WTC11 (cell line): ENCODE measurements around the gene CACNA2D4. TPM values are rescaled to one million over a fixed set of nuclear protein-coding genes. Genes with fewer than 3 reads are reported as not detected.

Experiments used
- ATAC-seq: fragments of 200-7000 bp; cut with Tn5 transposase; 2 replicates; pipeline ENCODE4 v1.10.0; 2021; ENCODE audit warnings: mild to moderate bottlenecking, moderate library complexity
- CTCF ChIA-PET: fragments of 300-600 bp; sonication (Branson Sonifier 250); formaldehyde crosslinking; loops from one replicate; lab custom pipeline; 2021; ENCODE audit warnings: antibody characterized with exemption; lab: Charles Lee
- POLR2A ChIA-PET: fragments of 350-600 bp; sonication (Branson Sonifier 250); formaldehyde crosslinking; loops from one replicate; lab custom pipeline; 2021; ENCODE audit warnings: antibody characterized with exemption; lab: Charles Lee
- DNase-seq: peaks from one replicate; pipeline ENCODE4 v3.0.0; 2021; ENCODE audit warnings: low spot score
- H3K27ac Mint-ChIP-seq: 2 replicates; pipeline ENCODE4 v1.8.0; 2021; ENCODE audit warnings: mixed read lengths
- H3K27me3 Mint-ChIP-seq: 2 replicates; pipeline ENCODE4 v1.8.0; 2021; ENCODE audit warnings: low read depth, mild to moderate bottlenecking, moderate library complexity, mixed read lengths
- H3K36me3 Mint-ChIP-seq: 2 replicates; pipeline ENCODE4 v1.8.0; 2021; ENCODE audit warnings: mixed read lengths
- H3K4me1 Mint-ChIP-seq: 2 replicates; pipeline ENCODE4 v1.8.0; 2022; ENCODE audit warnings: mixed read lengths
- H3K4me3 Mint-ChIP-seq: 2 replicates; pipeline ENCODE4 v1.8.0; 2021; ENCODE audit warnings: mild to moderate bottlenecking, moderate library complexity, mixed read lengths
- H3K9me3 Mint-ChIP-seq: 2 replicates; pipeline ENCODE4 v1.8.0; 2021; ENCODE audit warnings: mixed read lengths
- CREM ChIP-seq: sonication (generic); formaldehyde crosslinking; IDR thresholded peaks from 2 replicates; pipeline ENCODE4 v1.8.1; 2022; ENCODE audit warnings: mild to moderate bottlenecking, missing genetic modification reagents, moderate library complexity
- EMX1 ChIP-seq: fragments of 250-450 bp; sonication (Bioruptor Pico); IDR thresholded peaks from 2 replicates; pipeline ENCODE4 v1.8.0; 2021; ENCODE audit warnings: mild to moderate bottlenecking
- GABPB1 ChIP-seq: sonication (generic); formaldehyde crosslinking; IDR thresholded peaks from 2 replicates; pipeline ENCODE4 v1.8.1; 2023; ENCODE audit warnings: mild to moderate bottlenecking, missing genetic modification reagents
- JUN ChIP-seq: sonication (generic); formaldehyde crosslinking; IDR thresholded peaks from 2 replicates; pipeline ENCODE4 v1.8.0; 2023; ENCODE audit warnings: mild to moderate bottlenecking, missing genetic modification reagents
- NFATC4 ChIP-seq: fragments of 250-450 bp; sonication (Bioruptor Pico); IDR thresholded peaks from 2 replicates; pipeline ENCODE4 v1.9.0; 2021; ENCODE audit warnings: mild to moderate bottlenecking
- NR2C2 ChIP-seq: sonication (generic); formaldehyde crosslinking; IDR thresholded peaks from 2 replicates; pipeline ENCODE4 v1.8.0; 2022; ENCODE audit warnings: mild to moderate bottlenecking, missing genetic modification reagents
- SMAD3 ChIP-seq: sonication (generic); formaldehyde crosslinking; IDR thresholded peaks from 2 replicates; pipeline ENCODE4 v1.8.0; 2022; ENCODE audit warnings: missing genetic modification reagents, mild to moderate bottlenecking, borderline replicate concordance
- ZNF232 ChIP-seq: sonication (generic); formaldehyde crosslinking; IDR thresholded peaks from 2 replicates; pipeline ENCODE4 v1.8.0; 2022; ENCODE audit warnings: mild to moderate bottlenecking, missing genetic modification reagents
- total RNA-seq: library from RNA; stranded (reverse); gene quantifications from 3 replicates; pipeline ENCODE4 v1.2.3, GENCODE V29; 2021
- TF ChIP-seq, protein P1 (sequence below): fragments of 250-450 bp; sonication (Bioruptor Pico); IDR thresholded peaks from 2 replicates; pipeline ENCODE4 v1.9.0; 2021; ENCODE audit warnings: mild to moderate bottlenecking, borderline replicate concordance
- TF ChIP-seq, protein P2 (sequence below): fragments of 200-600 bp; IDR thresholded peaks from 2 replicates; pipeline ENCODE4 v1.8.0; 2022; ENCODE audit warnings: antibody characterized with exemption
- TF ChIP-seq, protein P3 (sequence below): sonication (generic); formaldehyde crosslinking; IDR thresholded peaks from 2 replicates; pipeline ENCODE4 v1.8.0; 2022; ENCODE audit warnings: mild to moderate bottlenecking, missing genetic modification reagents
- TF ChIP-seq, protein P4 (sequence below): sonication (generic); formaldehyde crosslinking; IDR thresholded peaks from 2 replicates; pipeline ENCODE4 v1.8.1; 2023; ENCODE audit warnings: mild to moderate bottlenecking, missing genetic modification reagents, moderate library complexity
- TF ChIP-seq, protein P5 (sequence below): sonication (generic); formaldehyde crosslinking; IDR thresholded peaks from 2 replicates; pipeline ENCODE4 v1.8.1; 2023; ENCODE audit warnings: mild to moderate bottlenecking, moderate library complexity, missing genetic modification reagents
- TF ChIP-seq, protein P6 (sequence below): sonication (generic); formaldehyde crosslinking; IDR thresholded peaks from 2 replicates; pipeline ENCODE4 v1.8.1; 2022; ENCODE audit warnings: mild to moderate bottlenecking, moderate library complexity, missing genetic modification reagents
- TF ChIP-seq, protein P7 (sequence below): sonication (generic); formaldehyde crosslinking; conservative IDR thresholded peaks from 2 replicates; pipeline ENCODE4 v1.8.1; 2022; ENCODE audit warnings: mild to moderate bottlenecking, missing genetic modification reagents
- TF ChIP-seq, protein P8 (sequence below): sonication (generic); formaldehyde crosslinking; IDR thresholded peaks from 2 replicates; pipeline ENCODE4 v1.8.1; 2023; ENCODE audit warnings: mild to moderate bottlenecking, missing genetic modification reagents, borderline replicate concordance

Gene CACNA2D4
- total RNA-seq, 1 experiment from 2014 or later = 0.04 TPM

DNA sequence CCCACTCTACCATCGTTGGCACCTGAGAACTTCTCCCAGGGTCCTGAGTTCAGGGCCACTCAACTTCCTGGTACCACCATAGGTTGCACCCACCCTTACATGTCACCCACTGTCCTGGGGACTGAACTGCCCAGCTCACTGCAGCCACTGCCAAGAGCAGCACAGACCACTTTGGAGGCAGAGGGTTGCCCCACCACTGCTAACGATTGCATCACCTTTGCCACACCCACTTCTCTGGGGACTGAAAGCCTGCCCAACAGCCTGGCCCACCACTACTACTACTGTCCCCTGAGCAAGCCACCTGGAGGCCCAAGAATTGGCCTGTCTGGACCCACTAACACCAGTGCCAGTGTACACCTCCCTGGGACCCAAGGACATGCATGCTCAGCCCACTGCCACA lies 27.6 kb downstream of the CACNA2D4 start:
- no peak overlapping the region for H3K4me3 Mint-ChIP-seq
- peaks cover 22% of the 10 kb centered on the region for H3K9me3 Mint-ChIP-seq
- no peak overlapping the region for H3K27ac Mint-ChIP-seq
- no peaks in the 10 kb centered on the region for H3K4me1 Mint-ChIP-seq
- ATAC-seq (no peak), DNase-seq (no peak)
- TF ChIP-seq, protein P1, sequence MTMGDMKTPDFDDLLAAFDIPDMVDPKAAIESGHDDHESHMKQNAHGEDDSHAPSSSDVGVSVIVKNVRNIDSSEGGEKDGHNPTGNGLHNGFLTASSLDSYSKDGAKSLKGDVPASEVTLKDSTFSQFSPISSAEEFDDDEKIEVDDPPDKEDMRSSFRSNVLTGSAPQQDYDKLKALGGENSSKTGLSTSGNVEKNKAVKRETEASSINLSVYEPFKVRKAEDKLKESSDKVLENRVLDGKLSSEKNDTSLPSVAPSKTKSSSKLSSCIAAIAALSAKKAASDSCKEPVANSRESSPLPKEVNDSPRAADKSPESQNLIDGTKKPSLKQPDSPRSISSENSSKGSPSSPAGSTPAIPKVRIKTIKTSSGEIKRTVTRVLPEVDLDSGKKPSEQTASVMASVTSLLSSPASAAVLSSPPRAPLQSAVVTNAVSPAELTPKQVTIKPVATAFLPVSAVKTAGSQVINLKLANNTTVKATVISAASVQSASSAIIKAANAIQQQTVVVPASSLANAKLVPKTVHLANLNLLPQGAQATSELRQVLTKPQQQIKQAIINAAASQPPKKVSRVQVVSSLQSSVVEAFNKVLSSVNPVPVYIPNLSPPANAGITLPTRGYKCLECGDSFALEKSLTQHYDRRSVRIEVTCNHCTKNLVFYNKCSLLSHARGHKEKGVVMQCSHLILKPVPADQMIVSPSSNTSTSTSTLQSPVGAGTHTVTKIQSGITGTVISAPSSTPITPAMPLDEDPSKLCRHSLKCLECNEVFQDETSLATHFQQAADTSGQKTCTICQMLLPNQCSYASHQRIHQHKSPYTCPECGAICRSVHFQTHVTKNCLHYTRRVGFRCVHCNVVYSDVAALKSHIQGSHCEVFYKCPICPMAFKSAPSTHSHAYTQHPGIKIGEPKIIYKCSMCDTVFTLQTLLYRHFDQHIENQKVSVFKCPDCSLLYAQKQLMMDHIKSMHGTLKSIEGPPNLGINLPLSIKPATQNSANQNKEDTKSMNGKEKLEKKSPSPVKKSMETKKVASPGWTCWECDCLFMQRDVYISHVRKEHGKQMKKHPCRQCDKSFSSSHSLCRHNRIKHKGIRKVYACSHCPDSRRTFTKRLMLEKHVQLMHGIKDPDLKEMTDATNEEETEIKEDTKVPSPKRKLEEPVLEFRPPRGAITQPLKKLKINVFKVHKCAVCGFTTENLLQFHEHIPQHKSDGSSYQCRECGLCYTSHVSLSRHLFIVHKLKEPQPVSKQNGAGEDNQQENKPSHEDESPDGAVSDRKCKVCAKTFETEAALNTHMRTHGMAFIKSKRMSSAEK = no peak
- TF ChIP-seq GABPB1 (CRISPR knock-in tag) = peak; percentile 84
- ChIA-PET POLR2A (no interaction called here), CTCF (no interaction called here)
- H3K27me3 Mint-ChIP-seq = no peaks in the 10 kb centered on the region; the same call in 1 of the 2 replicates
- H3K36me3 Mint-ChIP-seq = no peaks in the 10 kb centered on the region

DNA sequence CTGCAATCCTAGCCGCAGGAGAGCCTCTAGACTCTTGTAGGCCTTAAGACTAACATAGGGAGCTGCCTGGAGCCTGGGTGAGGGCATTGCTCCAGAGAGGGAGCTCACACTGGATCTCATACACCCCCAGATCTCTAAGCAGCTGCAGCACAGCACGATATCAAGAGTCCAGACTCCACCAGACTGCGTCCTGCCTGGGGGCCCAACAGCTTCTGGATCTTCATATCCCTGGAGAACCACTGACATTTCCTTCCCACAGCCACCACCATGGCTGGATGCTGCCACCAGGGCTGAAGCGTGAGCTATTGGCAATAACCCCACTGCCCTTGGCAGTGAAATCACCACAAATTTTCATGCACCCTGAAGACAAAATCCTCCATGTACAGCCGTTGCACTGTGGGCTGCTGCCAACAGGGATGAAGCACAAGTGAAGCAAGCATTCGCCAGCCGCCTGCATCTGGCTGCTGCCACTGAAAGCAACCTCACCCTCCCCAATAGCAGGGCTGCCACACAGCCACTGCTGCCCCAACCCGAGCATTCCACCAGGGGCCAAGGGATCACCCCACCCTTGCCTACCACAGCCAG lies 28.2 kb downstream of the CACNA2D4 start:
- Mint-ChIP-seq H3K4me3 (no peak overlapping the region), H3K36me3 (no peaks in the 10 kb centered on the region), H3K9me3 (peaks cover 22% of the 10 kb centered on the region), H3K27ac (no peak overlapping the region), H3K27me3 (no peaks in the 10 kb centered on the region; the same call in 1 of the 2 replicates), H3K4me1 (no peaks in the 10 kb centered on the region)
- POLR2A ChIA-PET = no interaction called here
- TF ChIP-seq CREM (CRISPR knock-in tag) = no peak
- TF ChIP-seq NFATC4 = no peak
- TF ChIP-seq, protein P2, sequence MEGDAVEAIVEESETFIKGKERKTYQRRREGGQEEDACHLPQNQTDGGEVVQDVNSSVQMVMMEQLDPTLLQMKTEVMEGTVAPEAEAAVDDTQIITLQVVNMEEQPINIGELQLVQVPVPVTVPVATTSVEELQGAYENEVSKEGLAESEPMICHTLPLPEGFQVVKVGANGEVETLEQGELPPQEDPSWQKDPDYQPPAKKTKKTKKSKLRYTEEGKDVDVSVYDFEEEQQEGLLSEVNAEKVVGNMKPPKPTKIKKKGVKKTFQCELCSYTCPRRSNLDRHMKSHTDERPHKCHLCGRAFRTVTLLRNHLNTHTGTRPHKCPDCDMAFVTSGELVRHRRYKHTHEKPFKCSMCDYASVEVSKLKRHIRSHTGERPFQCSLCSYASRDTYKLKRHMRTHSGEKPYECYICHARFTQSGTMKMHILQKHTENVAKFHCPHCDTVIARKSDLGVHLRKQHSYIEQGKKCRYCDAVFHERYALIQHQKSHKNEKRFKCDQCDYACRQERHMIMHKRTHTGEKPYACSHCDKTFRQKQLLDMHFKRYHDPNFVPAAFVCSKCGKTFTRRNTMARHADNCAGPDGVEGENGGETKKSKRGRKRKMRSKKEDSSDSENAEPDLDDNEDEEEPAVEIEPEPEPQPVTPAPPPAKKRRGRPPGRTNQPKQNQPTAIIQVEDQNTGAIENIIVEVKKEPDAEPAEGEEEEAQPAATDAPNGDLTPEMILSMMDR = no peak
- no peak for TF ChIP-seq ZNF232 (CRISPR knock-in tag)
- TF ChIP-seq JUN (CRISPR knock-in tag) = no peak
- TF ChIP-seq, protein P3, sequence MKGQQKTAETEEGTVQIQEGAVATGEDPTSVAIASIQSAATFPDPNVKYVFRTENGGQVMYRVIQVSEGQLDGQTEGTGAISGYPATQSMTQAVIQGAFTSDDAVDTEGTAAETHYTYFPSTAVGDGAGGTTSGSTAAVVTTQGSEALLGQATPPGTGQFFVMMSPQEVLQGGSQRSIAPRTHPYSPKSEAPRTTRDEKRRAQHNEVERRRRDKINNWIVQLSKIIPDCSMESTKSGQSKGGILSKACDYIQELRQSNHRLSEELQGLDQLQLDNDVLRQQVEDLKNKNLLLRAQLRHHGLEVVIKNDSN = no peak
- TF ChIP-seq, protein P4, sequence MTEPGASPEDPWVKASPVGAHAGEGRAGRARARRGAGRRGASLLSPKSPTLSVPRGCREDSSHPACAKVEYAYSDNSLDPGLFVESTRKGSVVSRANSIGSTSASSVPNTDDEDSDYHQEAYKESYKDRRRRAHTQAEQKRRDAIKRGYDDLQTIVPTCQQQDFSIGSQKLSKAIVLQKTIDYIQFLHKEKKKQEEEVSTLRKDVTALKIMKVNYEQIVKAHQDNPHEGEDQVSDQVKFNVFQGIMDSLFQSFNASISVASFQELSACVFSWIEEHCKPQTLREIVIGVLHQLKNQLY = no peak
- TF ChIP-seq, protein P5, sequence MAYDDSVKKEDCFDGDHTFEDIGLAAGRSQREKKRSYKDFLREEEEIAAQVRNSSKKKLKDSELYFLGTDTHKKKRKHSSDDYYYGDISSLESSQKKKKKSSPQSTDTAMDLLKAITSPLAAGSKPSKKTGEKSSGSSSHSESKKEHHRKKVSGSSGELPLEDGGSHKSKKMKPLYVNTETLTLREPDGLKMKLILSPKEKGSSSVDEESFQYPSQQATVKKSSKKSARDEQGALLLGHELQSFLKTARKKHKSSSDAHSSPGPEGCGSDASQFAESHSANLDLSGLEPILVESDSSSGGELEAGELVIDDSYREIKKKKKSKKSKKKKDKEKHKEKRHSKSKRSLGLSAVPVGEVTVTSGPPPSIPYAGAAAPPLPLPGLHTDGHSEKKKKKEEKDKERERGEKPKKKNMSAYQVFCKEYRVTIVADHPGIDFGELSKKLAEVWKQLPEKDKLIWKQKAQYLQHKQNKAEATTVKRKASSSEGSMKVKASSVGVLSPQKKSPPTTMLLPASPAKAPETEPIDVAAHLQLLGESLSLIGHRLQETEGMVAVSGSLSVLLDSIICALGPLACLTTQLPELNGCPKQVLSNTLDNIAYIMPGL (CRISPR knock-in tag) = no peak
- TF ChIP-seq, protein P6, sequence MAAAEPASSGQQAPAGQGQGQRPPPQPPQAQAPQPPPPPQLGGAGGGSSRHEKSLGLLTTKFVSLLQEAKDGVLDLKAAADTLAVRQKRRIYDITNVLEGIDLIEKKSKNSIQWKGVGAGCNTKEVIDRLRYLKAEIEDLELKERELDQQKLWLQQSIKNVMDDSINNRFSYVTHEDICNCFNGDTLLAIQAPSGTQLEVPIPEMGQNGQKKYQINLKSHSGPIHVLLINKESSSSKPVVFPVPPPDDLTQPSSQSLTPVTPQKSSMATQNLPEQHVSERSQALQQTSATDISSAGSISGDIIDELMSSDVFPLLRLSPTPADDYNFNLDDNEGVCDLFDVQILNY (CRISPR knock-in tag) = no peak
- TF ChIP-seq NR2C2 (CRISPR knock-in tag) = no peak
- TF ChIP-seq, protein P7, sequence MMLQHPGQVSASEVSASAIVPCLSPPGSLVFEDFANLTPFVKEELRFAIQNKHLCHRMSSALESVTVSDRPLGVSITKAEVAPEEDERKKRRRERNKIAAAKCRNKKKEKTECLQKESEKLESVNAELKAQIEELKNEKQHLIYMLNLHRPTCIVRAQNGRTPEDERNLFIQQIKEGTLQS (CRISPR knock-in tag) = no peak
- TF ChIP-seq EMX1 (CRISPR knock-in tag) = no peak
- no peak for TF ChIP-seq SMAD3
- TF ChIP-seq, protein P8, sequence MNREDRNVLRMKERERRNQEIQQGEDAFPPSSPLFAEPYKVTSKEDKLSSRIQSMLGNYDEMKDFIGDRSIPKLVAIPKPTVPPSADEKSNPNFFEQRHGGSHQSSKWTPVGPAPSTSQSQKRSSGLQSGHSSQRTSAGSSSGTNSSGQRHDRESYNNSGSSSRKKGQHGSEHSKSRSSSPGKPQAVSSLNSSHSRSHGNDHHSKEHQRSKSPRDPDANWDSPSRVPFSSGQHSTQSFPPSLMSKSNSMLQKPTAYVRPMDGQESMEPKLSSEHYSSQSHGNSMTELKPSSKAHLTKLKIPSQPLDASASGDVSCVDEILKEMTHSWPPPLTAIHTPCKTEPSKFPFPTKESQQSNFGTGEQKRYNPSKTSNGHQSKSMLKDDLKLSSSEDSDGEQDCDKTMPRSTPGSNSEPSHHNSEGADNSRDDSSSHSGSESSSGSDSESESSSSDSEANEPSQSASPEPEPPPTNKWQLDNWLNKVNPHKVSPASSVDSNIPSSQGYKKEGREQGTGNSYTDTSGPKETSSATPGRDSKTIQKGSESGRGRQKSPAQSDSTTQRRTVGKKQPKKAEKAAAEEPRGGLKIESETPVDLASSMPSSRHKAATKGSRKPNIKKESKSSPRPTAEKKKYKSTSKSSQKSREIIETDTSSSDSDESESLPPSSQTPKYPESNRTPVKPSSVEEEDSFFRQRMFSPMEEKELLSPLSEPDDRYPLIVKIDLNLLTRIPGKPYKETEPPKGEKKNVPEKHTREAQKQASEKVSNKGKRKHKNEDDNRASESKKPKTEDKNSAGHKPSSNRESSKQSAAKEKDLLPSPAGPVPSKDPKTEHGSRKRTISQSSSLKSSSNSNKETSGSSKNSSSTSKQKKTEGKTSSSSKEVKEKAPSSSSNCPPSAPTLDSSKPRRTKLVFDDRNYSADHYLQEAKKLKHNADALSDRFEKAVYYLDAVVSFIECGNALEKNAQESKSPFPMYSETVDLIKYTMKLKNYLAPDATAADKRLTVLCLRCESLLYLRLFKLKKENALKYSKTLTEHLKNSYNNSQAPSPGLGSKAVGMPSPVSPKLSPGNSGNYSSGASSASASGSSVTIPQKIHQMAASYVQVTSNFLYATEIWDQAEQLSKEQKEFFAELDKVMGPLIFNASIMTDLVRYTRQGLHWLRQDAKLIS (CRISPR knock-in tag) = no peak
- no peak for TF ChIP-seq GABPB1 (CRISPR knock-in tag)
- no peak for DNase-seq
- ATAC-seq = no peak
- CTCF ChIA-PET = no interaction called here
